Body of pancreas (tissue), 4 donors: Measurements from ENCODE around the gene ANKRD55. TPM values are rescaled to one million over a fixed set of nuclear protein-coding genes. Genes with fewer than 3 reads are reported as not detected.
"Not testable (repeated sequence)": the region's sequence is repeated elsewhere in the genome, so short reads cannot be mapped to it uniquely, and the experiment has no call there.

Experiments
- ATAC-seq: fragments of 150-250 bp; one replicate; pipeline ENCODE4 v1.9.1; 2016
- DNase-seq, 4 donors: peaks; one replicate each; pipeline ENCODE4 v3.0.0-alpha.2; 2019
- H3K27ac ChIP-seq, 4 donors: fragments of 200-600 bp; sonication (generic); 1 replicate in 3 of 4; 2 replicates in 1 of 4; pipeline versions ENCODE4 v1.5.1 to v1.6.1; 2016 to 2019; ENCODE audit warnings: mild to moderate bottlenecking in 1 of 4, mixed read lengths in 1 of 4, moderate library complexity in 1 of 4
- H3K27me3 ChIP-seq, 2 donors: fragments of 200-600 bp; sonication (generic); one replicate each; pipeline ENCODE4 v1.6.0; 2016; ENCODE audit warnings: mild to moderate bottlenecking in 1 of 2
- H3K36me3 ChIP-seq, 2 donors: fragments of 200-600 bp; sonication (generic); replicated peaks in 1 of 2; 2 replicates each; pipeline ENCODE4 v1.5.1; 2016; ENCODE audit warnings: low read depth in 2 of 2; ENCODE audit not compliant: insufficient read depth in 1 of 2
- H3K4me1 ChIP-seq: fragments of 200-600 bp; sonication (generic); one replicate; pipeline ENCODE4 v1.6.0; 2016
- H3K4me3 ChIP-seq, 2 donors: fragments of 200-600 bp; sonication (generic); 1 replicate in 1 of 2; 2 replicates in 1 of 2; pipeline ENCODE4 v1.5.1; 2016 to 2019
- H3K9me3 ChIP-seq, 3 donors: fragments of 200-600 bp; sonication (generic); 1 replicate in 2 of 3; 2 replicates in 1 of 3; pipeline ENCODE4 v1.5.1; 2016
- POLR2A ChIP-seq, 3 donors: fragments of 450-650 bp; IDR thresholded peaks; one replicate each; pipeline ENCODE4 v1.6.1; 2016; ENCODE audit warnings: antibody characterized with exemption in 3 of 3, mild to moderate bottlenecking in 2 of 3
- WGBS, 2 donors: methylation state at CpG; one replicate each; pipeline ENCODE4 v1.1.5; 2017; 5-methylcytosine and 5-hydroxymethylcytosine counted together
- intact Hi-C: fragments of 100-400 bp; cut with DNase I; formaldehyde crosslinking; loops from one replicate; pipeline ENCODE4 v1.15.1; 2023
- total RNA-seq, 2 donors: library from RNA; depleted of rRNA; stranded (reverse); fragments of >200 nt; gene quantifications; one replicate each; pipeline ENCODE4 v1.1.0, GENCODE V29; 2016
- TF ChIP-seq, protein P1 (sequence below), 7 experiments: fragments of 450-650 bp in 4 of 7; fragments of 200-600 bp in 3 of 7; sonication (generic) in 3 of 7; IDR thresholded peaks; one replicate each; pipeline ENCODE4 v1.5.1; 2016 to 2019; ENCODE audit warnings: antibody characterized with exemption in 7 of 7

ANKRD55 gene
- total RNA-seq, 2 donors from 2014 or later = not detected

- TF ChIP-seq, protein P1, sequence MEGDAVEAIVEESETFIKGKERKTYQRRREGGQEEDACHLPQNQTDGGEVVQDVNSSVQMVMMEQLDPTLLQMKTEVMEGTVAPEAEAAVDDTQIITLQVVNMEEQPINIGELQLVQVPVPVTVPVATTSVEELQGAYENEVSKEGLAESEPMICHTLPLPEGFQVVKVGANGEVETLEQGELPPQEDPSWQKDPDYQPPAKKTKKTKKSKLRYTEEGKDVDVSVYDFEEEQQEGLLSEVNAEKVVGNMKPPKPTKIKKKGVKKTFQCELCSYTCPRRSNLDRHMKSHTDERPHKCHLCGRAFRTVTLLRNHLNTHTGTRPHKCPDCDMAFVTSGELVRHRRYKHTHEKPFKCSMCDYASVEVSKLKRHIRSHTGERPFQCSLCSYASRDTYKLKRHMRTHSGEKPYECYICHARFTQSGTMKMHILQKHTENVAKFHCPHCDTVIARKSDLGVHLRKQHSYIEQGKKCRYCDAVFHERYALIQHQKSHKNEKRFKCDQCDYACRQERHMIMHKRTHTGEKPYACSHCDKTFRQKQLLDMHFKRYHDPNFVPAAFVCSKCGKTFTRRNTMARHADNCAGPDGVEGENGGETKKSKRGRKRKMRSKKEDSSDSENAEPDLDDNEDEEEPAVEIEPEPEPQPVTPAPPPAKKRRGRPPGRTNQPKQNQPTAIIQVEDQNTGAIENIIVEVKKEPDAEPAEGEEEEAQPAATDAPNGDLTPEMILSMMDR (IDR thresholded peaks at IDR 0.05) = no peak
- TF ChIP-seq POLR2A (IDR thresholded peaks at IDR 0.05) = no peak
- Histone ChIP-seq H3K27ac (no peak overlapping the region), H3K4me1 (no peaks in the 10 kb centered on the region), H3K9me3 (no peaks in the 10 kb centered on the region), H3K36me3 (no peaks in the 10 kb centered on the region), H3K27me3 (no peaks in the 10 kb centered on the region), H3K4me3 (no peak overlapping the region)
- intact Hi-C loops = no loop called here
- ATAC-seq (no peak), DNase-seq (no peak)
These were observed 11.5 kb upstream of the ANKRD55 start for GRCh38 chr5:56244627-56245026.

DNA sequence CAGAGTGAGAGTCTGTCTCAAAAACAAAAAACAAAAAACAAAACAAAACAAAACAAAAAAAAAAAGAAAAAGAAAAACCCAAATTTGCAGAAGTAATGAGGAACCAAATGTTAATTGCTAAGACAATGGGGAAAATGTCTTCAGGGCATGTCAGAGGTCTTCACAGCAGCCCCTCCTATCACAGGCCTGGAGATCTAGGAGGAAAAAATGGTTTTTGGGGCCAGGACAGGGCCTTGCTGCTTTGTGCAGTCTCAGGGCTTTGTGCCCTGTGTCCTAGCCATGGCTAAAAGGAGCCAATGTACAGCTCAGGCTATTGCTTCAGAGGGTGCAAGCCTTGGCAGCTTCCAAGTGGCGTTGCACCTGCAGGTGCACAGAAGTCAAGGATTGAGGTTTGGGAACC is 9.1 kb upstream of the ANKRD55 start:
- H3K4me1 ChIP-seq, H3K36me3 ChIP-seq, H3K9me3 ChIP-seq, H3K4me3 ChIP-seq, H3K27me3 ChIP-seq, intact Hi-C loops, ATAC-seq, H3K27ac ChIP-seq, DNase-seq: not testable (repeated sequence)
- 55 to 77% methylated on average over 1 of the region's 1 CpG for WGBS, 2 donors

DNA sequence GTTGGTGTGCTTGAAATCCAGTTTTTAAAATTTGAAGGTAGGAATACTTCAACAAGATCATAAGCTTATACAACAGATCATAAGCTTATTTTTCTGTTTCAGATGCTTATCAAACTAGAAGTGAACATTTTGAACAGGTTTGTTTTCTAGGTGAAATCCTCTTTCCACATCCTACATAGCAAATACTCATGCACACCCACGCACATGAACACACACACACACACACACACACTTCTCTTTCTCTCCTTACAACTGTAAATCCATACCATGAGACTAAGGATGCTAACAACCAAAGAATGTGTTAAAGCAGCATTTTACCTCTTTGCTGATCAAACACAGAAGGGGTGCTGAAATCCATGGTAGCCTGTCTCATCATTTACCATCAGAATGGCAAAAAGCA is 592 bp downstream of the ANKRD55 start:
- Histone ChIP-seq H3K9me3 (no peaks in the 10 kb centered on the region), H3K36me3 (no peaks in the 10 kb centered on the region), H3K27ac (no peak overlapping the region), H3K4me3 (no peak overlapping the region), H3K27me3 (no peaks in the 10 kb centered on the region), H3K4me1 (no peaks in the 10 kb centered on the region)
- 41 to 55% methylated on average over 1 of the region's 1 CpG for WGBS, 2 donors
- TF ChIP-seq, protein P1 (IDR thresholded peaks at IDR 0.05) = no peak
- TF ChIP-seq POLR2A (IDR thresholded peaks at IDR 0.05) = no peak
- DNase-seq = no peak
- intact Hi-C loops = no loop called here
- no peak for ATAC-seq

GRCh38 chr5:56230576-56230975 is 2.6 kb downstream of the ANKRD55 start:
- Histone ChIP-seq H3K4me3 (no peak overlapping the region), H3K27me3 (no peaks in the 10 kb centered on the region), H3K9me3 (no peaks in the 10 kb centered on the region), H3K27ac (no peak overlapping the region), H3K36me3 (no peaks in the 10 kb centered on the region), H3K4me1 (no peaks in the 10 kb centered on the region)
- no peak for ATAC-seq
- DNase-seq = no peak
- intact Hi-C loops = no loop called here
- TF ChIP-seq, protein P1 (IDR thresholded peaks at IDR 0.05) = no peak
- TF ChIP-seq POLR2A (IDR thresholded peaks at IDR 0.05) = no peak

GRCh38 chr5:56229111-56229510 is 4.0 kb downstream of the ANKRD55 start:
- WGBS, 2 donors = 70 to 73% methylated on average over 7 of the region's 7 CpGs
- TF ChIP-seq, protein P1 (IDR thresholded peaks at IDR 0.05) = no peak
- no peak for TF ChIP-seq POLR2A (IDR thresholded peaks at IDR 0.05)
- no peaks in the 10 kb centered on the region for H3K4me1 ChIP-seq
- no peak for ATAC-seq
- H3K4me3 ChIP-seq = no peak overlapping the region
- H3K36me3 ChIP-seq = no peaks in the 10 kb centered on the region
- no peak overlapping the region for H3K27ac ChIP-seq
- intact Hi-C loops = no loop called here
- DNase-seq = no peak
- no peaks in the 10 kb centered on the region for H3K9me3 ChIP-seq
- no peaks in the 10 kb centered on the region for H3K27me3 ChIP-seq
